NCI-H1105 (cell line): Measurements from ENCODE around the gene TMEM74B.

Experiments
- DNase-seq: peaks from one replicate; lab custom pipeline; 2025; lab: John Stamatoyannopoulos, UW

TMEM74B gene

DNA sequence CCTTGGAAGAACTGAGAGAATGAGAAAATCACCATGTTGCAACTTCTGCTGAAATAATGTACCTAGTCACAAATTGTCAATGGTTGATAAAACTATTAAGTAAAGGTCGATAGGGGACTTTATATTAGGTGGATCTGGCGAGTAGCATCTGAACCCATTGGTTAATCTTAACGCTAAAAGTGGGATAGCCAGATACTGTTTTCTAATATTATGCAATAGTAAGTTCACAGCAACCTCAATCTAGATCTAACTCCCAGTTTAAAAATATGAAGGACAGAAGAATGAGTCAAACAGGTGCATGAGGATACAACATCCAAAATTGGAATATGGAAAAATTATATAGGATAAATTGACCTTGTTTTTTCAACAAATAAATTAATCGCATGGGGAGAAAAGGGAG lies 47.5 kb downstream of the TMEM74B start:
- DNase-seq: no peak

DNA sequence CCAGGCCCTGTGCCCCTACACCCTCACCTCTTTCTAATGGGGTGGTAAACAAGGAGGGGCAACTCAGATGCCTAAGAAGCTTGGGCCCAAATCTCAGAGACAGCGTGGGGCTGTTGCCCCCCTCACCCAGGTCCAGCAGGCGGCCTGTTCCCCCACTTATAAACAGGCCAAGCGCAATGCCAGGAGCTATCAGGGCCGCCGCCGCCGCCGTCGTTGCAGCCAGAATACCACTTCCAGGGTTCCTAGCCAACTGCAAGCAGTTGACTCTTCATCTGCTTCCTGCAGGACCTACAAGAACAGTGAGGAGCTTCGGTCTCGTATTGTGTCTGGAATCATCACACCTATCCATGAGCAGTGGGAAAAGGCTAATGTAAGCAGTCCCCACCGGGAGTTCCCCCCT lies 49.9 kb downstream of the TMEM74B start:
- DNase-seq: no peak

GRCh38 chr20:1134355-1134754 lies 50.4 kb downstream of the TMEM74B start:
- no peak for DNase-seq

DNA sequence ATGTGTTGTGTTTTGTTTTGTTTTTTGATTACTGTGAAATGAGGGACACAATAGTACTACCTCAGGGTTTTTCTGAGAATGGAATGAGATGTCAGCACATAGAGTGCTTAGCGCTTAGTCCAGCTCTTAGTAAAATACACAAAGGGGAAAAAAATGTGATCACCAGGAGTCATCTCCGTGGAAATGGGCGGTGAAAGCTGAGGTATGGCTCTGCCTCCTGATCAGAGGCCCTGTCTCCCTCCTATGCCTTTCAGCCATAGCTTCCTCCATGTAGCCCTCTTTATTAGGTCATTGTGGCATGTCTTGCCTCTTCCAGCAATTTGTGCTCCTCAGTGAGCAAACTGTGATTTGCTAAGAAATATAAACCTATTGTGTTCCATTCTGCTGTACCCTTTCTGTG lies 53.4 kb downstream of the TMEM74B start:
- DNase-seq: no peak

DNA sequence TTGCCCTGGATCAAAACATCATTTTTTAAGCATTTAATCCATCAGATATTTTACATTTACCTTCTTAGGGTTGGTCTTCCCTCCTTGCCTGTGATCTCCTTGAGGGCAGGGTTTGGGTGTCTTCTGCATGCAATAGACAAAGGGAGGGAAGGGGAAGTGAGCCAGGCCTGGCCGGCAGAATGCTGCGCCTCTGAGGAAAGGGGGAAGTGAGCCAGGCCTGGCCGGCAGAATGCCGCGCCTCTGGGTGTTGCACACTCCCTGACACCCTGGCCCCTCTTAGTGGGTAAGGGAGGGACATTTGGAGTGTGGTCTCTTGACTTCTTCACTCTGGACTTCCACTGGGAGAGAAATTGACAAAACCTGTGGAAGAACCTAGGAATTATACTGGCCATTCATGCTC lies 53.9 kb downstream of the TMEM74B start:
- no peak for DNase-seq
